ENCODE measurements around the gene ACOX1.

The ACOX1 gene

DNA sequence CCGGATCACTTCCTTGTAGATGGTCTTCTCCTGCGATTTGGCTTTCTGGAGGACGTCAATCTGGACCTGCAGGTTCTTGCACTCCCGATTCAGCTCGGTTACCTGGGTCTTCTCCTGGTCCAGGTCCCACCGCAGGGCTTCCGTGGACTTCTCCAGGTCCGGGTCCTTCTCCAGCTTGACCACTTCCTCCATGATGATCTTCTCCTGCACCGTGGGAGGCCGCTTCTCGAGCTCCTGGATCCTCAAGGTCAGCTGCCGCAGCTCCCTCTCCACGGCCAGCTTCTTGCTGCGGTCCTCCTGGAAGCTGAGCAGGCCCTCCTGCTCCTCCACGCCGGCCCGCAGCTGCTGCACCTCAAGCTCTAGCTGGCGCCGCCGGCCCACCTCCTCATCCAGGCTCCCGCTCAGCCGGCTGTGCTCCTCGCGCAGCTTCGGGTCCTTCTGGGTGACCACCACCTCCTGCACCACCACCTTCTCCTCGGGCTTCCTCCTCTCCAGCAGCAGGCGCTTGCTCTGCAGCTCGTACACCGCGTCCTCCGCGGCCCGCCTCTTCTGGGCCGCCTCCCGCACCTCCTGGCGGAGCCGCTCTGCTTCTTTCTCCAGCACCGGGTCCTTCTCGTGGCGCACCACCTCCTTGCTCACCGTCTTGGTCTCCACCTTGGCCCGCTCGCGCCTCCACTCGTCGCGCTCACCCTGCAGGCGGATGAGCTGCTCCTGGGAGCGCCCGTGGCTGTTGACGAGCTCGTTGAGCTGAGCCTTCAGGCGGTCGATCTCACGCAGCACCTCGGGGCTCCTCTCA lies 29.9 kb upstream of the ACOX1 start:
- no peak for DNase-seq (ENCODE audit: low read depth)

DNA sequence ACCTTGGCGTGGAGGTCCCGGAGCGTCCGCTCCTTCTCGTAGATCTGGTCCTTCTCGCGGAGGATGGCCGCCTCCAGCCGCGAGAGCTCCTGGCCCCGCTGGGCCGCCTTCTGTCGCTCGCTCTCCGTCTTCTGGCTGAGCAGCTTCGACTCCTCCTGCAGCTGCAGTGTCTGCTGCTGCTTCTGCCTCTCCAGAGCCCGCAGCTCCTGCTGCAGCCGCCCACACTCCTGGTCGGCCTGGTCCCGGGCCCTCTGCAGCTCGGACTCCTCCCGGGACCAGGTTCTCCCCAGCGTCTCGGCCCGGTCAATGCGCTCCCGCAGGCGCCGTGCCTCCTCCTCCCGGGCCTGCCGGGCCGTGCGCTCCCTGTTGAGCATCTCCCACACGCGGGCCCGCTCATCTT lies 29.2 kb upstream of the ACOX1 start:
- DNase-seq (ENCODE audit: low read depth) = no peak

DNA sequence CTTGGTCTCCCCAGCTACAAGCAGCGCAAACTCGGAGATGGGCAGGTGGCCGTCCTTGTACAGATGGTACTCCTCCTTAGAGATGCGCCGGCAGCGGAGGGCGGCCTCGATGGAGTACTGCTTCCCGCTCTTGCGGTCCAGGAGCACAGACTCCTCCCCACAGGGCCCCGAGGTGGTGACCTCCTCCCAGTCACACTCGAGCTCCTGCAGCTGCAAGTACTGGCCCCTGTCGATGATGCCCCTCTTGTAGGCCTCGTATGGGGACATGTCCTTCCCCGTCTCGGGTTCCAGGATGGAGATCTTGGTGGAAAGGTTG lies 28.8 kb upstream of the ACOX1 start:
- no peak for DNase-seq (ENCODE audit: low read depth)

DNA sequence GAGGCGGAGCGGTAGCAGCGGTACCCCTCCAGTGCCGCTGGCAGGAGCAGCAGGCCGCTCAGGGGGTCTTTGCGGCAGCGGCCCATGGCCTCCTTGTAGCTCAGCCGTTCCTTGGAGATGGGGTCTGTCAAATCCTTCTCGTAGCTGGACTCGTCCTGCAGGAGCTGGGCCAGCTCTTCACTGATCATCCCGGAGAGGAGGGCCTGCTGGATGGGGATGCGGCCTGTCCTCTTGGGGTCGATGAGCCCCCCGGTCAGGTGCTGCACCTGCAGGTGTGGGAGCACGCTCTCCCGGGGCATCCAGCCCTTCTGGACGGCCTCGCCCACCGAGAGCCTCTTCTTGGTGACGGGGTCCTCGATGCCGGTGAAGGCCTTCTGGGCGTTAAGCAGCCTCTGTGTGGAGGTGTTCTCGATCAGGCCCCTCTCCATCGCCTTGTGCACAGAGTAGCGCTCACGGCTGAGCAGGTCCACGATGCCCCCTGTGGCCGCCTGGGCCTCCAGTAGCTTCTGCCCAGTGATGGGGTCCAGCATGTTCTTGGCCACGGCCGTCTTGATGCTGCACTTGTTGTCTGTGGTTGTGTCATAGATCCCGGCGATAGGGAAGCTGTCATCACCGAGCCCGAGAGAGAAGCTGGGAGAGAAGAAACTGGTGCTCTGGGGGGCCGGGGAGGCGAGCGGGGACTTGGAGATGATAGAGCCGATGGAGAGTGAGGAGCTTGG lies 28.3 kb upstream of the ACOX1 start:
- no peak for DNase-seq (ENCODE audit: low read depth)

DNA sequence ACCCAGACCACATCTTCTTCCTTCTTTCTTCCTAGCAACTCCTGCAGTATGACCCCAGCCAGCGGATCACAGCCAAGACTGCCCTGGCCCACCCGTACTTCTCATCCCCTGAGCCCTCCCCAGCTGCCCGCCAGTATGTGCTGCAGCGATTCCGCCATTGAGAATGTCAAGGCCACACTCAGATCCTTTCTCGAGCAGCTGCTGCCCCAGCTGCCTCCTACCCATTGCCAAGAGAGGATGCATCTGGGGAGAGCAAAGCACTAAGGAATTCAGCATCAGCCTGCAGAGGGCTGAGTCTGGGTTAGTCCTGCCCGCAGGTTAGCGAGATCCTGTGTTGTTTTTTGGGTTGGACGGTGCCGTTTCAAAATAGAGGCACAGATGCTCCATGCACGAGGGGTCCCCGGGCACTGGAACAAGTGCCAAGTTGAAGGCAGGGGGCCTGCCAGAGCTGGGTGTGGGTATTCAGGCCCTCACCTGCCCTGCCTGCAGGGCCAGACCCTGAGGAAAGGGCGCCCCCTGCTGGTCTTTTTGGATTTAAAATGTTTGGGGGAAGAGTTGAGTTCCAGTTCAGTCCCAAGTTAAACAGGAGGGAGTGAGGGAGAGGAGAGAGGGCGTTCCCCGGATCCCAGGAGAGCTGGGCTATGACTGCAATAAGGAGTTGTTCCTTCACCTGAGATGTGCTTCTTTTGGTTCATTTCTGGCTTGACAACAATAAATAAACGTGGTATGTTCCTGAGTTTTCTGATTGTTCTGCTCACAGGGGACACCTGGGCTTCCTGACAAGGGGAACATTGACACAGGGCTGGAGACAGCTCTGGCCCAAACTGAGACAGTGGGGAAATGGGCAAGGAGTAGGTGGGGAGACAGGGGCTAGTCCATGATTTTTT lies 26.5 kb upstream of the ACOX1 start:
- DNase-seq (ENCODE audit: low read depth) = peak; percentile 42

DNA sequence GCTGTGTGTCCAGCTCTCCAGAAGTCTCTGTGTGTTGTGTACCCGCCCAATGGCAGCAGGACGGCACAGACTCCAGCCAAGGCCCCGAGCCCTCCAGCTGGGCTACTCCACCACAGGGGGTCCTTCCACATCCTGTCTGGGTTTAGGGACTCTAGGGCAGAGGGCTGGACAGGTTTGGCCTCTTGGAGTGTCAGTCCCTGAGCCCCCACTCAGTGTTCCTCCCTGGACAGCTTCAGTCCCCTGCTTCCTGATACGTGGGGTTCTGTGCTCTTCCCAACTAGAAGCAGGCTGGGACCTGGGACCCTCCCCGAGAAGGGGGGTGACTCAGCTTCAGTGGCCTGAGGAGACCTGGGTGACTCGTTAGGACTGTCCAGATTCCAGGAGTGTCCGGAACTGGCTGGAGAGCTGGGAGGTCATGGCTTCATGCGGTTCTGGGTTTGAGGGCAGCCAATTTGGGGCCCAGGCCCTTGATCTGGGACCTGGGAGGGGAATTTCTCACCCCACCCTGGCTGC lies 25.8 kb upstream of the ACOX1 start:
- no peak for DNase-seq (ENCODE audit: low read depth)

DNA sequence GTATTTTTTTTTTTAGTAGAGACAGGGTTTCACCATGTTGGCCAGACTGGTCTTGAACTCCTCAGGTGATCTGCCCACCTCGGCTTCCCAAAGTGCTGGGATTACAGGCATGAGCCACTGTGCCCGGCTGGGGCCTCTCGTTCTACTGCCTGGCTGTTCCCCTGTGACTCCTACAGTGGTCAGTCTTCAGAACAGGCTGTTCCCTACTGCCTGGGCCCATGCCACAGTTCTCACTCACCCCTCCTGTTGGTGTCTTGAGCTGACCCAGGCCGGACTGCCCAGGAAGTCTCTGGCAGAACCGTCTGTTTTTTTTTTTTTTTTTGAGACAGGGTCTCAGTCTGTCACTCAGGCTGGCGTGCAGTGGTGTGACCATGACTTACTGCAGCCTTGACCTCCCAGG lies 24.9 kb upstream of the ACOX1 start:
- DNase-seq (ENCODE audit: low read depth) = no peak

DNA sequence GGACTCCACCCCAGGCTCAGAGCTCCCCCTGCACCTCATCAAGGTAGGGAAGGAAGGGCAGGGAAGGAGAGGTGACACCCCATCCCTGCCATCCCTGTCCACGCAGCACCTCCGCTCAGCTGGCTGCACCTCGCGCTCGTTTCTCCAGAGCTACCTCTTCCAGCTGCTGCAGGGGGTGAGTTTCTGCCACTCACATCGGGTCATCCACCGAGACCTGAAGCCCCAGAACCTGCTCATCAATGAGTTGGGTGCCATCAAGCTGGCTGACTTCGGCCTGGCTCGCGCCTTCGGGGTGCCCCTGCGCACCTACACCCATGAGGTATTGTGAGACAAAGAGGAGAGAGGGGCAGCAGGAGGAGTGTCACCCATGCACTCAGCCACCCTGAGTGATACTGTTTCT lies 23.1 kb upstream of the ACOX1 start:
- DNase-seq (ENCODE audit: low read depth) = no peak

DNA sequence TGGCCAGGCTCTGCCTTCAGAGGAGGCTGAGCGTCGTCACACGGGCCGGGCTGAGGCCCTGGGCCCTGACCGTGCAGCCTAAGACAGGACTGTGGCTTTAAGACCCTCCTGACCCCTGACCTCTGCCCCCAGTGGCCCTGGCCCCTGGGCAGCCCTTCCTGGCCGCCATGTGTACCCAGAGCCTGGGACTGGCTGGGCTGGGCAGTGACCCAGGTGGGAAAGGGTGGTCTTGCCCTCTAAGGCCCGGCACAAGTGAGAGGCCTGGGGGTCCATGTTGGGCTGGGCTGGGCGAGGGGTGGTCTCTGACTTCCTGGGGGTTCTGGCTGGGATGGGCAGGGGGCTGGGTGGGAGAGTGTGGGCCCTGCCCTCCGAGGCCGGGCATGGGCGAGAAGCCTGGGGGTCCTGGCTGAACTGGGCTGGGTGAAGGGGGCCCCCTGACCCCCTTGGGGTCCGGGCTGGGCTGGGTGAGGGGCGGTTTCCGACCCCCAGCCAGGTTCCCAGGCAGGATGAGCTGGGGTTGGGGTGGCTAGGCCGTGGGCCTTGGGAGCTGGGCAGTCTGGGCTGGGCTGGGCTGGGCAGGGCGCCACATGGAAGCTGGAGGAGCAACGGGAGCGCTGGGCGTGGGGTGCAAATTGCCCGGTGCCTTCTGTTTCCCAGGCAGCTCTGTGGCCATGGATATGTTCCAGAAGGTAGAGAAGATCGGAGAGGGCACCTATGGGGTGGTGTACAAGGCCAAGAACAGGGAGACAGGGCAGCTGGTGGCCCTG lies 22.0 kb upstream of the ACOX1 start, which contains the start of gene CDK3:
Gene CDK3, plus strand, starts transcription at position 101 of the 767 bp plus-strand sequence. Its CDS starts 571 bp downstream, at position 672.
- no peak for DNase-seq (ENCODE audit: low read depth)

DNA sequence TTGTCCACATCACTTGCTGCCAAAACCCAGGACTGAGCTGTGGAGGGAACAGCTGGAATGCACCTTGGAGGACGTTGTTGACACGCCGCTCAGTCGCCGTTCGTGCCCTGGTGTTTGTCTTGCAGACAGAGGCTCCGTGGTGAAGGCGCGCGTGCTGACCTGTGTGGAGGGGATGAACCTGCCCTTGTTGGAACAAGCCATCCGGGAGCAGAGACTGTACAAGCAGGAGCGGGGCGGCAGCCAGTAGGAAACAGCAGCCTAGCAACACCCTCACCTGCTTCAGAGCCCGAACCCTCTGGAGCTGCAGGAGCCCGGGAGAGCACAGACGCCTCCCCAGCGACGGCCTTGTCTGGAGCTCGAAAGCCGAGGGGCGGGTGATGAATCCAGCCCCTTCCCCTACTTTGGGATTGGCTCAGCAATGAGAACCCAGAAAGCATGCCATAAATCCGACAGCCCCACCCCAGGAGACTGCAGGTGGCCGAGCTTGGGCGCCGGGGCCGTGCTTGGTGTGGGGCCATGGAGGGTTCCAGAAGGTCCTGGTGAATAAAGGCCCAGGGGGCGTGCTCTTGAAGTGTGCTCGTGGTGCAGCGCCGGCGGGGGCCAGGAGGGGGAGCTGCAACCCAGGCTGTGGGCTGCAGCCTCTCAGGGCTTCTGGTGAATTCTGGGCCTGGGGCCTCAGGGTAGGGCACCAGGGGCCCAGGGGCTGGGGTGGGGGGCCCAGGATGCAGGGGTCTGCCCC lies 21.2 kb upstream of the ACOX1 start:
- DNase-seq (ENCODE audit: low read depth) = no peak

DNA sequence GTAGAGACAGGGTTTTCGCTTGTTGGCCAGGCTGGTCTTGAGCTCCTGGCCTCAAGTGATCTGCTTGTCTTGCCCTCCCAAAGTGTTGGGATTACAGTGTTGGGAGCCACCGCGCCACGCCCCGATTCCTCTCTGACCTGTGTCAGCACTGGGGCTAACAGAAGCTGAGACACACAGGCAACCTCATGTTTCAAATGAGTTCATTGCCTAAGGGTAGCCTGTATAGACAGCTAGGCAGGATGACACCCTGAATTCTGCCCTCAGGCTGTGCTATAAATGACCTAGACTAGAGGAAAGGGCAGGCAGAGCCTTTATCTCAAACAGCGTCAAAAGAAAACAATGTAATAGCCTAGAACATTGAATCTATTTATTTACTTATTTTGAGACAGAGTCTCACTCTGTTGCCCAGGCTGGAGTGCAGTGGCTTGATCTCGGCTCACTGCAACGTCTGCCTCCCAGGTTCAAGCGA lies 19.4 kb upstream of the ACOX1 start:
- no peak for DNase-seq (ENCODE audit: low read depth)

DNA sequence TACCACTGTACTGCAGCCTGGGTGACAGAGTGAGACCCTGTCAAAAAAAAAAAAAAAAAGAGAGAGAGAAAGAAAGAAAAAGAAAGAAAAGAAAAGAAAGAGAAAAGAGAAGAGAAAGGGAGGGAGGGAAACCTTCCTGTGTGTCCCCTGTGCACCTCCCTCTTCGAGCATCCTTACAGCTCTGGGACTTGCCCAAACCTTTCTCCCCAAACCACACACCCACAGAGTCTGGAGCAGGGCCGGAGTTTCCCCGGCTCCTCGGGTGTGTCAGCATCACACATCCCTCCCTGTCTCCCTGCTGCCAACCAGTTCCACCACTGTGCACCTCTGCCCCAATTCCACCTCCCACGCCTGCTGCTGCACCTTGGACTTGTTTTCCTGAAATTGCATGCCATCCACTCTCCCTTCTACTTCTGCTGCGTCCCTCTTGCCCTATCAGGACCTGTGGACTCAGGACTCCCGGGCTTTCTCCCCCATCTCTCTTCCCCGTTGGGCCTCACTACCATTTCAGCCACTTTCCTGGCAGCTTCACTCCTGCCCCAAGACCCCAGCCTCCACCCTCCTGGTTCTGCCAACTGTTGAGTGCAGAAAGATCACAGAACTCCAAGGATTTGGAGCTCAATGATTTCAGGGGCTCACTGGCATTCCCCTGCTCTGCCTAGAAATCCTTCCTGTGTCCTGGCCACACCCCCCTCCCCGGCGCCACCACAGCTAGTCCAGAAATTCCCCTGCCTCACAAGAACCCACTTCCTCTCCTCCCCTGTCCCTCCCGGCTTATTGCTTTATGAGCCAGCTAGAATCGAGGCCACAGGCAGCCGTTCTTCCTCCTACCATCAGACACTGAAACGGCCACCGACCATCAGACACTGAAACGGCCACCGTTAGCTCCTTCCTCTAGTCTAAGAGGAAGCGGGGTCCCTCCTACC lies 18.0 kb upstream of the ACOX1 start:
- no peak for DNase-seq (ENCODE audit: low read depth)

DNA sequence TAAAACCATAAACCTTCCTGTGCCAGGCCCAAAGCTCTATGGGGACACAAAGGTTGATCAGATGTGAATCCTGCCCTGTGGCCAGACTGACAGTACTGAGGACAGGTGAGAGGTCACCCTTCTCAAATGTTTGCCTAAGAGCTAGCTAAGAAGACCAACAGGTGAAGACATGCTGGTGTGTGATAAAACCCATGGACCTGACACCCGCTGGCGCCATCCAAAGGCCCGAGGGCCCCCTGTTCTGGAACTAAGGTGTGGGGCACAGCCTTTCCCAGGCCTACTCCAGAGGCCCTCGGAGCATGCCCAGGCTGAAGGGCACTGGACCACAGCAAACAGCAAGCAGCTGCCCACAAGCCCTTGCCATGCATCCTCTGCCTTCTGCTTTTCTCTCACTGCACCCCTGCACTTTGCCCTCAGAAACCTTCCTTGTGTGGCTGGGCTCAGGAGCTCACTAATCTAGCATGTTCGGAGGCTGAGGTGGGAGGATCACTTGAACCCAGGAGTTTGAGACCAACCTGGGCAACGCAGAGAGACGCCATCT lies 16.5 kb upstream of the ACOX1 start:
- DNase-seq (ENCODE audit: low read depth) = no peak

DNA sequence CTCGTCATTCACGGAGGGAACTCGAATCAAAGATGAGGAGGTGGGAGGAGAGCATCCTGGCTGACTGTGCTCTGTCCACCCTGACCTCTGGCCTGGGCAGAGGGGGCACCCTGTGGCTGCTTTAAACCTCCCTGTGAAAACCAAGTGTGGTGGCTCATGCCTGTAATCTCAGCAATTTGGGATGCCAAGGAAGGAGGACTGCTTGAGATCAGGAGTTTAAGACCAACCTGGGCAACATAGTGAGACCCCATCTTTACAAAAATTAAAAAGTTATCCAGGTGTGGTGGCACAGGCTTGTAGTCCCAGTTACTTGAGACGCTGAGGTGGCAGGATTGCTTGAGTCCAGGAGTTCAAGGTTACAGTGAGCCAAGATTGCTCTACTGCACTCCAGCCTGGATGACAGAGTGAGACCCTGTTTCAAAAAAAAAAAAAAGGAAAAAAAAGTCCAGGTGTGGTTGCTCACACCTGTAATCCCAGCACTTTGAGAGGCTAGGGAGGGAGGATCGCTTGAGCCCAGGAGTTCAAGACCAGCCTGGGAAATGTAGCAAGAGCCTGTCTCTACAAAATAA lies 15.9 kb upstream of the ACOX1 start:
- DNase-seq (ENCODE audit: low read depth) = no peak

DNA sequence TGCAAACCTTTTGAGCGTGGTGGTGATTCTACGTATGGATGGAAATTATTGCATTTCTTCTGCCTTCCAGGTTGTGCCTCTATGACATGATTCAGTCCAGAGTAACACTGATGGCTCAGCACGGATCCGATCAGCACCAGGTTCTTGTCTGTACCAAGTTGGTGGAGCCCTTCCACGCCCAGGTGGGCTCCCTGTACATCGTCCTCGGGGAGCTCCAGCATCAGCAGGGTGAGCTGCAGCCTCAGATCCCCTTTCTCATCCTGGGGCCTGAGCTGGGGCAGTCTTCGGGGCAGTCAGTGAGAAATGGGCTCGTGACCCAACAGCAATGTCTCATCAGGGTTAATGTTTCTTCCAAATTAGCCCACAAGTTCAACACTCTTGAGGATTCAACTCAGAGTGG lies 12.4 kb upstream of the ACOX1 start:
- DNase-seq (ENCODE audit: low read depth) = no peak

DNA sequence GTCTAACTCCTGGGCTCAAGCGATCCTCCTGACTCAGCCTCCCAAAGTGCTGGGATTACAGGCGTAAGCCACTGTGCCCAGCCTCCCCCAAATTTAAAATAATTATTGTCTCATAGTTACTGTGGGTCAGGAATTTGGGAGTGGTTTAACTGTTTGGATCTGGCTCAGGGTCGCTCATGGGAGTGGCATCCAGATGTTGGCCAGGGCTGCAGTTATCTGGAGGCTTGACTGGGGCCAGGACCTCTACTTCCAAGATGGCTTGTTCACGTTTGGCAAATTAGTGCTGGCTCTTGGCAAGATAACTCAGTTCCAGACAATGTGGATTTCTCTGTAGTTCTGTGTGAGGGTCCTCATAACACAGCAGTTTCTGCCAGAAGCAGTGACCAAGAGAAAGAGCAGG lies 8.1 kb upstream of the ACOX1 start:
- DNase-seq (ENCODE audit: low read depth) = no peak

DNA sequence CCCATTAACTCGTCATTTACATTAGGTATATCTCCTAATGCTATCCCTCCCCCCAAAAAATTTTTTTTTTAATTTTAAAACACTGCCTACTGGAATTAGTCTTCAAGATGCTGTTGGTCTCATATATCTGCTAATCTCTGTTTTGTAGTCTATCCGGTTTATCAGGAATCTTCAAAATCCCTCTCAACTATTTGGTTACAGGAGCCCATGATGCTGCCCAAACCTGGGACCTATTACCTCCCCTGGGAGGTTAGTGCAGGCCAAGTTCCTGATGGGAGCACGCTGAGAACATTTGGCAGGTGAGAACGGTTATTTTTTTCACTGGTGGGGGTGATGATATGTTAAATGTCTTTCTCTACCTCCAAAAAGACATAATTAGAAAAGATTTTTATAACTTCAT lies 7.0 kb upstream of the ACOX1 start:
- no peak for DNase-seq (ENCODE audit: low read depth)

DNA sequence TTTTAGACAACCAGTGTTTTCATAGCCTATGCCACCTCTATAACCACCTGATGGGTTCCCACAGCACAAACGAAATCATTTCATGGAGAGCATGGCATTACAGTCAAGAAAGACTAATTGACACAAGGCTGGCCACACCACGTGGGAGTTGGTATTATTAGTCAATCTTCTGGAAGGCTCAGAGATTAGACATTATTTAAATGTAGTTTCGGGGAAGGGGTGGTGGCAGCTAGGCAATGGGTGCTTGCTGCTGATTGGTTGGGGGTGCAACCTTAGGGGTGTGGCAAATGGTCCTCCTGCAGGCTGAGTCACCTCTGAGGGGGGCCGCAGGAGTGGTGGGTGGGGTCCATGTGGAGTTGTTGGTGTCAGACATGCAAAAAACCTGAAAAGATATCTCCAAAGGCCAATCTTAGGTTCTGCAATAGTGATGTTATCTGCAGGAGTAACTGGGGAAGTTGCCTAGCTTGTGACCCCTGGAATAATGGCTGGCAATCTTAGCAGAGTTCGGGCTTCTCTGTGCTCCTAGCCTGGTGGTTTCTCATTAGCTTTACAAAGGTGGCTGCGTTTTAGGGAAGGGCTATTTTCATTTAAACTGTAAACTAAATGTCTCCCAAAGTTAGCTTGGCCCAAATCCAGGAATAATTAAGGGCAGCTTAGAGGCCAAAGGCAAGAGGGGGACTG lies 4.7 kb upstream of the ACOX1 start:
- DNase-seq (ENCODE audit: low read depth) = no peak
